ENCODE results near the gene ANKRD12.

ANKRD12 gene

DNA sequence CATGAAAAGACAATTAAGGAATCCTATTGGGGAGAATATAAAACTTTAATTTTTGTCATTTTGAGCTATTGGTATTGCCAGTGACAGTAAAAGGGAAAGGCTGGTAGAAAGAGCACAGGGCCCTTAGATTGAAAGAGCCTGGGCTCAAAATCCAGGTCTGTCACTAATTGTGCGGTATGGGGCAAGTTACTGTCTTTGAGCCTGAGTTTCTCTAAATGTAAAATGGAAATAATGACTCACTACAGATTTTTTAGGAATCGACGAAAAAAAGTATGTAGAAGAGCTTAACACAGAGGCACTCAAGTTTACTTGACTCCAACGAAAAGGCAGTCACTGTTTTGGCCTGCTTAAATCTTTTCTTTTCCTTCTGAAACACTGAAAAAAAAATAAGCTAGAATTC is 27.1 kb upstream of the ANKRD12 start:
- peaks cover 17% of the 10 kb centered on the region for H3K36me3 Mint-ChIP-seq (ENCODE audit: low read depth)

GRCh38 chr18:9113468-9114149 is 23.0 kb upstream of the ANKRD12 start:
- H3K9me3 Mint-ChIP-seq = no peaks in the 10 kb centered on the region
- H3K27ac Mint-ChIP-seq = peak overlapping the region in 1 of 3 experiments; percentile 2
- peaks cover 32% of the 10 kb centered on the region for H3K36me3 Mint-ChIP-seq (ENCODE audit: low read depth)
- H3K4me3 Mint-ChIP-seq = no peak overlapping the region
- no peaks in the 10 kb centered on the region for H3K27me3 Mint-ChIP-seq (ENCODE audit: low read depth)
- H3K4me1 Mint-ChIP-seq = peaks cover 52% of the 10 kb centered on the region
- TF ChIP-seq, protein P1, sequence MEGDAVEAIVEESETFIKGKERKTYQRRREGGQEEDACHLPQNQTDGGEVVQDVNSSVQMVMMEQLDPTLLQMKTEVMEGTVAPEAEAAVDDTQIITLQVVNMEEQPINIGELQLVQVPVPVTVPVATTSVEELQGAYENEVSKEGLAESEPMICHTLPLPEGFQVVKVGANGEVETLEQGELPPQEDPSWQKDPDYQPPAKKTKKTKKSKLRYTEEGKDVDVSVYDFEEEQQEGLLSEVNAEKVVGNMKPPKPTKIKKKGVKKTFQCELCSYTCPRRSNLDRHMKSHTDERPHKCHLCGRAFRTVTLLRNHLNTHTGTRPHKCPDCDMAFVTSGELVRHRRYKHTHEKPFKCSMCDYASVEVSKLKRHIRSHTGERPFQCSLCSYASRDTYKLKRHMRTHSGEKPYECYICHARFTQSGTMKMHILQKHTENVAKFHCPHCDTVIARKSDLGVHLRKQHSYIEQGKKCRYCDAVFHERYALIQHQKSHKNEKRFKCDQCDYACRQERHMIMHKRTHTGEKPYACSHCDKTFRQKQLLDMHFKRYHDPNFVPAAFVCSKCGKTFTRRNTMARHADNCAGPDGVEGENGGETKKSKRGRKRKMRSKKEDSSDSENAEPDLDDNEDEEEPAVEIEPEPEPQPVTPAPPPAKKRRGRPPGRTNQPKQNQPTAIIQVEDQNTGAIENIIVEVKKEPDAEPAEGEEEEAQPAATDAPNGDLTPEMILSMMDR (IDR thresholded peaks at IDR 0.05; ENCODE audit: unreplicated experiment in 3 of 3) = no peak

More for the DNA sequence above, 27.1 kb upstream of the ANKRD12 start:
- Mint-ChIP-seq H3K27ac (peak overlapping the region in 2 of 3 experiments; percentile 6 to 60), H3K4me3 (no peak overlapping the region), H3K27me3 (ENCODE audit: low read depth) (no peaks in the 10 kb centered on the region), H3K9me3 (no peaks in the 10 kb centered on the region), H3K4me1 (peaks cover 62% of the 10 kb centered on the region)
- TF ChIP-seq, protein P1 (IDR thresholded peaks at IDR 0.05; ENCODE audit: unreplicated experiment in 3 of 3) = no peak

DNA sequence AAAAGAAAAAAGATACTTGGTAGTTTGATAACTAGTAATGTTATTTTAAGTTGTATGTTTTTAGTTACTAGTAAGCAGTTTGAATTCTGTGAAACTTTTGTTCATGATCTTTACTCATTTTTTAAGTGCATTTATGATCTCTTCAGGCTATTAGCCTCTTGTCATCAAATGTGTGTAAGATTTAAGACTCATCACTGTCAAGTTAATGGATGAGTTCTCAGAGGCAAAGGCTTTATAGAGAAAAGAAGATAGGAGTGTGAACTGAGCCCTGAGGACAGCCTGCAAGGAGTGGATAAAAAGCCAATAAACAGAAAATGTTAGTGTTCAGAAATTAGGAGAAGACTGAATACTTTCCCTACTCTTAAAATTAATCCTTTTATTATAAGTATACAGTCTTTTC is 20.6 kb upstream of the ANKRD12 start:
- TF ChIP-seq, protein P1 (IDR thresholded peaks at IDR 0.05; ENCODE audit: unreplicated experiment in 3 of 3) = no peak
- no peaks in the 10 kb centered on the region for H3K27me3 Mint-ChIP-seq (ENCODE audit: low read depth)
- peak overlapping the region in 1 of 3 experiments; percentile 54 for H3K27ac Mint-ChIP-seq
- H3K36me3 Mint-ChIP-seq (ENCODE audit: low read depth) = peaks cover 40% of the 10 kb centered on the region
- H3K4me3 Mint-ChIP-seq = no peak overlapping the region
- H3K4me1 Mint-ChIP-seq = peaks cover 35% of the 10 kb centered on the region
- no peaks in the 10 kb centered on the region for H3K9me3 Mint-ChIP-seq

DNA sequence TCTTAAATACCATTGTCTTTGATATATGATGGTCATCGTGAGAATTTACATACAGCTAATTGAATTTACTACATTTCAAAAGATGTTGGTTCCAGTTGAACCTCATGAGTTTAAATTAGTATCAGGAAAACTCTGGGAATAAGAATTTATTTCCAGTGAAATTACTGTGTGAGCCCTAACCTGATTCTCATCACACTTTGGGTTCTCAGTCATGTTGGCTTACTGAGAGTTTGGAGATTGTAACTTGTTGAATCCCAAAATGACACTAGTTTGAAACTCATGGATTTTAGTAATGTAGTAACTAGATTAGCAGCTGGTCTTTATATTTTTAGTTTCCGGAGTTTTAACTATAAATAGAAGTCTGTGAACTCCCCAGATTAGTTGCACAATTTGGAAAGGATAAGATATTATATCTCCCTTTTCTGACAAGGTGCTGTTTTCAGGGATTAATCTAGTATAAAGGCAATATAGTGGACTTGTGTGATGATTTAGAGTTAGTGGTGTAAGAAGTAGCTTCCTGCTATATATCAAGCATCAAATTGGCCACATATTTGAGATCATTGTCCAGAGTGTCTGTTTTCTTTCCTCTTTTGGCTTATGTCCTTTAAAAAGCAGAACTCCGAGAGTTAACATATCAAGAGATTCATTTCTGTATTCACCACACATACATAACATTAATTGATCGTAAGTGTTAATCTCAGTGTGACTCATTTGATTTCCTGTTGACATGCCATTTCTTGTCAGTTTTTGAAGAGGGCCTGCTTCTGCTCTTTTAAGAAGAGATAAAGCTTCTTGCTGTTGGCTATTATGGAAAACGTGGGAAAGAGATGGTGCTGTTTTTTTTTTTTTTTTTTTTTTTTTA is 18.4 kb upstream of the ANKRD12 start:
- TF ChIP-seq, protein P1 (IDR thresholded peaks at IDR 0.05; ENCODE audit: unreplicated experiment in 3 of 3) = no peak
- Mint-ChIP-seq H3K27ac (peak overlapping the region in 1 of 3 experiments; percentile 28), H3K4me1 (peaks cover 31% of the 10 kb centered on the region), H3K36me3 (ENCODE audit: low read depth) (peaks cover 47% of the 10 kb centered on the region), H3K4me3 (no peak overlapping the region), H3K9me3 (no peaks in the 10 kb centered on the region), H3K27me3 (ENCODE audit: low read depth) (no peaks in the 10 kb centered on the region)

- Mint-ChIP-seq H3K4me3 (no peak overlapping the region), H3K27me3 (ENCODE audit: low read depth) (no peaks in the 10 kb centered on the region), H3K4me1 (peaks cover 24% of the 10 kb centered on the region), H3K9me3 (no peaks in the 10 kb centered on the region), H3K36me3 (ENCODE audit: low read depth) (peaks cover 61% of the 10 kb centered on the region), H3K27ac (no peak overlapping the region)
- TF ChIP-seq, protein P1 (IDR thresholded peaks at IDR 0.05; ENCODE audit: unreplicated experiment in 3 of 3) = no peak
Observed at GRCh38 chr18:9120796-9121195, 15.8 kb upstream of the ANKRD12 start.
